SK-N-SH (cell line): ENCODE results near the gene CAMK4. TPM values are rescaled to one million over a fixed set of nuclear protein-coding genes. Genes with fewer than 3 reads are reported as not detected.
A peak's percentile ranks its signal among the peaks of the same experiment; 100 is the strongest.

ENCODE experiments used
- CTCF ChIA-PET: fragments of 300-600, 350-600 bp; formaldehyde crosslinking; extraction: SDS; loops from one replicate; lab custom pipeline; 2021; lab: Yijun Ruan, JAX
- POLR2A ChIA-PET: fragments of 350-600 bp; sonication (Branson Sonifier 250); formaldehyde crosslinking; extraction: SDS; loops from one replicate; lab custom pipeline; 2020; ENCODE audit warnings: antibody characterized with exemption, inconsistent platforms; lab: Yijun Ruan, JAX
- DNase-seq: peaks from one replicate; pipeline ENCODE4 v3.0.0; 2012
- H2AFZ ChIP-seq: fragments of 200-600 bp; sonication (generic); 2 replicates; pipeline ENCODE4 v1.8.1; 2016; ENCODE audit warnings: antibody characterized with exemption, mild to moderate bottlenecking, low read depth
- H3F3A ChIP-seq: fragments of 200-600 bp; sonication (generic); replicated peaks from 2 replicates; pipeline ENCODE3; 2016; ENCODE audit warnings: antibody characterized with exemption, mild to moderate bottlenecking; ENCODE audit not compliant: insufficient read depth
- H3K27ac ChIP-seq, 2 experiments: fragments of 200-500 bp in 1 of 2; fragments of 200-600 bp in 1 of 2; sonication (Bioruptor generic) in 1 of 2; sonication (generic), shearing (Covaris generic) in 1 of 2; 2 replicates each; pipeline versions ENCODE4 v1.5.1 to v1.6.1; 2014 to 2016; ENCODE audit warnings: low read depth in 2 of 2, inconsistent platforms in 1 of 2, low read length in 1 of 2, mild to moderate bottlenecking in 1 of 2, mixed read lengths in 1 of 2
- H3K27me3 ChIP-seq: fragments of 200-600 bp; sonication (generic), shearing (Covaris generic); 2 replicates; pipeline ENCODE4 v1.6.1; 2016; ENCODE audit warnings: mixed run types; ENCODE audit not compliant: insufficient read depth
- H3K36me3 ChIP-seq, 2 experiments: fragments of 200-500 bp in 1 of 2; fragments of 200-600 bp in 1 of 2; sonication (Bioruptor generic) in 1 of 2; sonication (generic) in 1 of 2; replicated peaks in 1 of 2; 2 replicates each; pipeline versions ENCODE3 to v1.5.1; 2014 to 2016; ENCODE audit warnings: low read length in 1 of 2, mild to moderate bottlenecking in 1 of 2; ENCODE audit not compliant: insufficient read depth in 2 of 2, control insufficient read depth in 1 of 2
- H3K4me1 ChIP-seq, 2 experiments: fragments of 200-500 bp in 1 of 2; fragments of 200-600 bp in 1 of 2; sonication (Bioruptor generic) in 1 of 2; sonication (generic), shearing (Covaris generic) in 1 of 2; 2 replicates each; pipeline versions ENCODE4 v1.5.1 to v1.6.1; 2014 to 2016; ENCODE audit warnings: low read depth in 1 of 2, low read length in 1 of 2, mixed run types in 1 of 2; ENCODE audit not compliant: insufficient read depth in 2 of 2, control insufficient read depth in 1 of 2
- H3K4me2 ChIP-seq: fragments of 200-600 bp; sonication (generic), shearing (Covaris generic); 2 replicates; pipeline ENCODE4 v1.6.1; 2017; ENCODE audit warnings: mixed run types
- H3K4me3 ChIP-seq, 2 experiments: fragments of 200-500 bp in 1 of 2; fragments of 200-600 bp in 1 of 2; sonication (Bioruptor generic) in 1 of 2; sonication (generic), shearing (Covaris generic) in 1 of 2; 2 replicates each; pipeline versions ENCODE4 v1.5.1 to v1.8.1; 2014 to 2016; ENCODE audit warnings: low read depth in 2 of 2, inconsistent platforms in 1 of 2, low read length in 1 of 2, mild to moderate bottlenecking in 1 of 2, mixed read lengths in 1 of 2, moderate library complexity in 1 of 2
- H3K79me2 ChIP-seq: fragments of 200-600 bp; sonication (generic); 2 replicates; pipeline ENCODE4 v1.8.1; 2017; ENCODE audit warnings: mild to moderate bottlenecking; ENCODE audit not compliant: insufficient read depth
- H3K9ac ChIP-seq: fragments of 200-600 bp; sonication (generic); 2 replicates; pipeline ENCODE4 v1.6.1; 2017; ENCODE audit warnings: mixed run types
- H3K9me2 ChIP-seq: fragments of 200-600 bp; sonication (generic); 2 replicates; pipeline ENCODE4 v1.6.1; 2017; ENCODE audit warnings: mixed run types
- H3K9me3 ChIP-seq: fragments of 200-600 bp; sonication (generic); 2 replicates; pipeline ENCODE4 v1.6.1; 2017; ENCODE audit warnings: mixed run types, mild to moderate bottlenecking, moderate library complexity
- H4K20me1 ChIP-seq: fragments of 200-600 bp; sonication (generic); 2 replicates; pipeline ENCODE4 v1.6.1; 2017; ENCODE audit warnings: mild to moderate bottlenecking, mixed run types; ENCODE audit not compliant: insufficient read depth
- FOXJ3 ChIP-seq: sonication (generic); formaldehyde crosslinking; IDR thresholded peaks from 2 replicates; pipeline ENCODE4 v1.5.1; 2020; ENCODE audit warnings: mild to moderate bottlenecking, missing genetic modification reagents
- FOXM1 ChIP-seq: IDR thresholded peaks from 2 replicates; pipeline ENCODE4 v1.4.0; 2012; ENCODE audit warnings: low read depth, mild to moderate bottlenecking
- GATA2 ChIP-seq: sonication (generic); formaldehyde crosslinking; IDR thresholded peaks from 2 replicates; pipeline ENCODE4 v1.5.0; 2020; ENCODE audit warnings: mild to moderate bottlenecking, missing genetic modification reagents
- IRF3 ChIP-seq: fragments of 150-350 bp; IDR thresholded peaks from 2 replicates; pipeline ENCODE4 v1.6.1; 2016; ENCODE audit warnings: mild to moderate bottlenecking, low read depth, low read length
- JUND ChIP-seq: IDR thresholded peaks from 2 replicates; pipeline ENCODE4 v1.4.0; 2012
- MEF2A ChIP-seq: IDR thresholded peaks from 2 replicates; pipeline ENCODE4 v1.4.0; 2012; ENCODE audit warnings: low read depth, borderline replicate concordance
- NRF1 ChIP-seq: IDR thresholded peaks from 2 replicates; pipeline ENCODE4 v1.6.1; 2012; ENCODE audit warnings: low read depth, mild to moderate bottlenecking, low read length
- RAD21 ChIP-seq: IDR thresholded peaks from 2 replicates; pipeline ENCODE4 v1.6.1; 2012; ENCODE audit warnings: mild to moderate bottlenecking, low read length
- RFX5 ChIP-seq: IDR thresholded peaks from 2 replicates; pipeline ENCODE4 v1.6.1; 2012; ENCODE audit warnings: mild to moderate bottlenecking, improper control_type of control experiment, low read length
- TEAD4 ChIP-seq: IDR thresholded peaks from 2 replicates; pipeline ENCODE4 v1.4.0; 2012; ENCODE audit warnings: mild to moderate bottlenecking, borderline replicate concordance; ENCODE audit not compliant: insufficient read depth
- YY1 ChIP-seq: IDR thresholded peaks from 2 replicates; pipeline ENCODE4 v1.4.0; 2012; ENCODE audit warnings: low read depth, mild to moderate bottlenecking
- WGBS: methylation state at CpG from one replicate; pipeline ENCODE4 v1.1.6; 2017; ENCODE audit warnings: low lambda C conversion rate; 5-methylcytosine and 5-hydroxymethylcytosine counted together
- polyA plus RNA-seq, 3 experiments: library from polyadenylated mRNA; depleted of rRNA; stranded (reverse); fragments of >200 nt; gene quantifications; 2 replicates each; pipeline ENCODE4 v1.2.3, GENCODE V29; 2012
- TF ChIP-seq, protein P1 (sequence below): IDR thresholded peaks from 2 replicates; pipeline ENCODE4 v1.4.0; 2012; ENCODE audit warnings: low read depth, borderline replicate concordance
- TF ChIP-seq, protein P2 (sequence below): IDR thresholded peaks from 2 replicates; pipeline ENCODE4 v1.4.0; 2012; ENCODE audit warnings: low read depth
- TF ChIP-seq, protein P3 (sequence below): fragments of 200-600 bp; sonication (generic); IDR thresholded peaks from 2 replicates; pipeline ENCODE4 v1.6.1; 2017; ENCODE audit warnings: antibody characterized with exemption, mild to moderate bottlenecking, moderate library complexity
- TF ChIP-seq, protein P4 (sequence below): IDR thresholded peaks from 2 replicates; pipeline ENCODE4; 2012
- TF ChIP-seq, protein P5 (sequence below): fragments of 150-350 bp; IDR thresholded peaks from 2 replicates; pipeline ENCODE4 v1.6.1; 2017; ENCODE audit warnings: antibody characterized with exemption, low read length, low read depth, borderline replicate concordance

Gene CAMK4
- polyA plus RNA-seq, 1 of the 3 experiments (the other 2 are of a cell fraction) = 4.1 TPM

GRCh38 chr5:111386832-111387162 is 162.6 kb downstream of the CAMK4 start:
- no peaks in the 10 kb centered on the region for H3K9me3 ChIP-seq
- H3K27ac ChIP-seq = peak overlapping the region; percentile 40 to 100
- no peaks in the 10 kb centered on the region for H3K36me3 ChIP-seq
- no peaks in the 10 kb centered on the region for H3K27me3 ChIP-seq
- no peaks in the 10 kb centered on the region for H3K9me2 ChIP-seq
- H3K9ac ChIP-seq = no peak overlapping the region
- no peak overlapping the region for H3K4me3 ChIP-seq
- no peaks in the 10 kb centered on the region for H4K20me1 ChIP-seq
- H2AFZ ChIP-seq = peak overlapping the region; percentile 67; the same call in 1 of the 2 replicates
- H3K79me2 ChIP-seq = no peaks in the 10 kb centered on the region
- ChIA-PET POLR2A (interaction anchor here (0.6 to 2.1 kb wide), 12 partner anchors 16 to 372 kb away, joined by 3 to 22 read pairs (median 5); partner anchors contain the start of genes CAMK4 and STARD4), CTCF (interaction anchor here (0.9 to 3.4 kb wide), 20 partner anchors 61 to 370 kb away, joined by 3 to 25 read pairs (median 5); partner anchors contain the start of gene NREP)
- H3K4me1 ChIP-seq = peaks cover 18 to 48% of the 10 kb centered on the region in 2 experiments; a peak in 3 of 4 replicates
- WGBS = 54% methylated on average over 1 of the region's 1 CpG
- TF ChIP-seq, protein P1, sequence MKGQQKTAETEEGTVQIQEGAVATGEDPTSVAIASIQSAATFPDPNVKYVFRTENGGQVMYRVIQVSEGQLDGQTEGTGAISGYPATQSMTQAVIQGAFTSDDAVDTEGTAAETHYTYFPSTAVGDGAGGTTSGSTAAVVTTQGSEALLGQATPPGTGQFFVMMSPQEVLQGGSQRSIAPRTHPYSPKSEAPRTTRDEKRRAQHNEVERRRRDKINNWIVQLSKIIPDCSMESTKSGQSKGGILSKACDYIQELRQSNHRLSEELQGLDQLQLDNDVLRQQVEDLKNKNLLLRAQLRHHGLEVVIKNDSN = no peak
- TF ChIP-seq, protein P2, sequence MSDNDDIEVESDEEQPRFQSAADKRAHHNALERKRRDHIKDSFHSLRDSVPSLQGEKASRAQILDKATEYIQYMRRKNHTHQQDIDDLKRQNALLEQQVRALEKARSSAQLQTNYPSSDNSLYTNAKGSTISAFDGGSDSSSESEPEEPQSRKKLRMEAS = no peak
- TF ChIP-seq YY1 = no peak
- TF ChIP-seq FOXM1 = no peak
- TF ChIP-seq TEAD4 = no peak
- TF ChIP-seq, protein P3, sequence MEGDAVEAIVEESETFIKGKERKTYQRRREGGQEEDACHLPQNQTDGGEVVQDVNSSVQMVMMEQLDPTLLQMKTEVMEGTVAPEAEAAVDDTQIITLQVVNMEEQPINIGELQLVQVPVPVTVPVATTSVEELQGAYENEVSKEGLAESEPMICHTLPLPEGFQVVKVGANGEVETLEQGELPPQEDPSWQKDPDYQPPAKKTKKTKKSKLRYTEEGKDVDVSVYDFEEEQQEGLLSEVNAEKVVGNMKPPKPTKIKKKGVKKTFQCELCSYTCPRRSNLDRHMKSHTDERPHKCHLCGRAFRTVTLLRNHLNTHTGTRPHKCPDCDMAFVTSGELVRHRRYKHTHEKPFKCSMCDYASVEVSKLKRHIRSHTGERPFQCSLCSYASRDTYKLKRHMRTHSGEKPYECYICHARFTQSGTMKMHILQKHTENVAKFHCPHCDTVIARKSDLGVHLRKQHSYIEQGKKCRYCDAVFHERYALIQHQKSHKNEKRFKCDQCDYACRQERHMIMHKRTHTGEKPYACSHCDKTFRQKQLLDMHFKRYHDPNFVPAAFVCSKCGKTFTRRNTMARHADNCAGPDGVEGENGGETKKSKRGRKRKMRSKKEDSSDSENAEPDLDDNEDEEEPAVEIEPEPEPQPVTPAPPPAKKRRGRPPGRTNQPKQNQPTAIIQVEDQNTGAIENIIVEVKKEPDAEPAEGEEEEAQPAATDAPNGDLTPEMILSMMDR = no peak
- TF ChIP-seq RAD21 = no peak
- TF ChIP-seq GATA2 (CRISPR knock-in tag) = no peak
- no peak for TF ChIP-seq JUND
- TF ChIP-seq MEF2A = no peak
- TF ChIP-seq, protein P4, sequence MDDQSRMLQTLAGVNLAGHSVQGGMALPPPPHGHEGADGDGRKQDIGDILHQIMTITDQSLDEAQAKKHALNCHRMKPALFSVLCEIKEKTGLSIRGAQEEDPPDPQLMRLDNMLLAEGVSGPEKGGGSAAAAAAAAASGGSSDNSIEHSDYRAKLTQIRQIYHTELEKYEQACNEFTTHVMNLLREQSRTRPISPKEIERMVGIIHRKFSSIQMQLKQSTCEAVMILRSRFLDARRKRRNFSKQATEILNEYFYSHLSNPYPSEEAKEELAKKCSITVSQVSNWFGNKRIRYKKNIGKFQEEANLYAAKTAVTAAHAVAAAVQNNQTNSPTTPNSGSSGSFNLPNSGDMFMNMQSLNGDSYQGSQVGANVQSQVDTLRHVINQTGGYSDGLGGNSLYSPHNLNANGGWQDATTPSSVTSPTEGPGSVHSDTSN = no peak
- TF ChIP-seq RFX5 = no peak
- TF ChIP-seq, protein P5, sequence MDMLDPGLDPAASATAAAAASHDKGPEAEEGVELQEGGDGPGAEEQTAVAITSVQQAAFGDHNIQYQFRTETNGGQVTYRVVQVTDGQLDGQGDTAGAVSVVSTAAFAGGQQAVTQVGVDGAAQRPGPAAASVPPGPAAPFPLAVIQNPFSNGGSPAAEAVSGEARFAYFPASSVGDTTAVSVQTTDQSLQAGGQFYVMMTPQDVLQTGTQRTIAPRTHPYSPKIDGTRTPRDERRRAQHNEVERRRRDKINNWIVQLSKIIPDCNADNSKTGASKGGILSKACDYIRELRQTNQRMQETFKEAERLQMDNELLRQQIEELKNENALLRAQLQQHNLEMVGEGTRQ = no peak
- no peak for TF ChIP-seq FOXJ3 (CRISPR knock-in tag)
- no peak for TF ChIP-seq NRF1
- TF ChIP-seq IRF3 = no peak
- peak overlapping the region; percentile 26; the same call in 1 of the 2 replicates for H3K4me2 ChIP-seq
- H3F3A ChIP-seq = no peaks in the 10 kb centered on the region
- DNase-seq = no peak
